ENCODE measurements around the gene OTUD1. TPM values are rescaled to one million over a fixed set of nuclear protein-coding genes. Genes with fewer than 3 reads are reported as not detected.

OTUD1 gene
- polyA plus RNA-seq, 2 of the 4 experiments (the other 2 are of a cell fraction) = 2.3 to 2.4 TPM

- Histone ChIP-seq H3K4me1 (peaks cover 17% of the 10 kb centered on the region; the same call in 2 of the 3 replicates), H3K27ac (peak overlapping the region; percentile 78 to 89), H3K4me3 (peak overlapping the region; percentile 83), H3K9me3 (no peaks in the 10 kb centered on the region), H3K4me2 (peak overlapping the region; percentile 89)
- peak in 1 of 2 experiments; percentile 44; a peak in 3 of 6 replicates for ATAC-seq
- no CpG with 5 or more reads among the region's 80 CpGs for WGBS (ENCODE audit: missing lambda C conversion rate)
- DNase-seq (ENCODE audit: low read depth in 1 of 2, low spot score in 1 of 2) = peak in 1 of 2 experiments; percentile 17
- TF ChIP-seq POLR2A (IDR thresholded peaks at IDR 0.05; ENCODE audit: low read length) = 0 out of 2 replicates have a peak, but pooled peaks have one; percentile 0
- no peak for TF ChIP-seq FOSL2 (IDR thresholded peaks at IDR 0.05)
- no peak for TF ChIP-seq FOSL2 (CRISPR knock-in tag; IDR thresholded peaks at IDR 0.05)
- no peak for TF ChIP-seq MAZ (IDR thresholded peaks at IDR 0.05; ENCODE audit: borderline replicate concordance, low read depth, low read length)
- TF ChIP-seq ZNF302 (CRISPR knock-in tag; IDR thresholded peaks at IDR 0.05) = no peak
- TF ChIP-seq TFCP2L1 (CRISPR knock-in tag; IDR thresholded peaks at IDR 0.05) = no peak
- no peak for FAIRE-seq
- POLR2A ChIA-PET = interaction anchor here (0.5 to 1.3 kb wide), 3 partner anchors 13 to 1194 kb away, joined by 3 to 4 read pairs (median 3); no protein-coding TSS in a partner anchor
- CTCF ChIA-PET = interaction anchor here (1.6 kb wide), 2 partner anchors 86 to 99 kb away, joined by 3 to 6 read pairs; no protein-coding TSS in a partner anchor
Observed at GRCh38 chr10:23439452-23439960, 631 bp downstream of the OTUD1 start.

GRCh38 chr10:23439961-23440889, 1.4 kb downstream of the OTUD1 start:
- CTCF ChIA-PET = interaction anchor here (1.6 kb wide), 1 partner anchor 85 kb away, joined by 6 read pairs; no protein-coding TSS in a partner anchor
- FAIRE-seq = no peak

More at GRCh38 chr10:23439961-23440889, 1.4 kb downstream of the OTUD1 start:
- Histone ChIP-seq H3K4me2 (peak overlapping the region; percentile 89), H3K27ac (peak overlapping the region; percentile 78 to 89), H3K9me3 (no peaks in the 10 kb centered on the region), H3K4me3 (peak overlapping the region; percentile 83), H3K4me1 (peaks cover 17% of the 10 kb centered on the region; the same call in 2 of the 3 replicates)
- TF ChIP-seq JUNB (IDR thresholded peaks at IDR 0.05) = no peak
- no peak for TF ChIP-seq SREBF2 (IDR thresholded peaks at IDR 0.05)
- TF ChIP-seq BCL3 (IDR thresholded peaks at IDR 0.05) = no peak
- no peak for TF ChIP-seq BHLHE40 (IDR thresholded peaks at IDR 0.05; ENCODE audit: low read depth, low read length)
- TF ChIP-seq TP53 (CRISPR knock-in tag; IDR thresholded peaks at IDR 0.05) = no peak
- TF ChIP-seq REST (IDR thresholded peaks at IDR 0.05) = no peak
- no peak for TF ChIP-seq ZC3H11A (IDR thresholded peaks at IDR 0.05)
- TF ChIP-seq JUN (IDR thresholded peaks at IDR 0.05) = 0 out of 5 replicates have a peak, but pooled peaks of 1 of the 2 experiments have one; percentile 20
- TF ChIP-seq E2F6 (IDR thresholded peaks at IDR 0.05; ENCODE audit: borderline replicate concordance, low read depth) = no peak
- DNase-seq (ENCODE audit: low read depth in 1 of 2, low spot score in 1 of 2) (peak in 1 of 2 experiments; percentile 14), ATAC-seq (peak; percentile 18 to 38)
- WGBS (ENCODE audit: missing lambda C conversion rate) = 32% methylated on average over 34 of the region's 73 CpGs
- POLR2A ChIA-PET = interaction anchor here (0.9 to 1.3 kb wide), 2 partner anchors 12 to 125 kb away, joined by 3 read pairs; no protein-coding TSS in a partner anchor
